Suppressor macrophage (primary cell): Measurements from ENCODE around the gene CDC42BPA.

Experiments
- DNase-seq, 4 experiments: peaks; one replicate each; pipeline ENCODE4 v3.0.0-alpha.2; 2020 to 2022

CDC42BPA gene

GRCh38 chr1:226976276-226976977 is 341.9 kb downstream of the CDC42BPA start:
- DNase-seq: no peak

- DNase-seq: peak in 1 of 4 experiments; percentile 0
These were observed 342.7 kb downstream of the CDC42BPA start for GRCh38 chr1:226975259-226976250.

- no peak for DNase-seq
These were observed 343.6 kb downstream of the CDC42BPA start for GRCh38 chr1:226974544-226975258.

GRCh38 chr1:226973898-226974543 is 344.3 kb downstream of the CDC42BPA start:
- DNase-seq: no peak

DNA sequence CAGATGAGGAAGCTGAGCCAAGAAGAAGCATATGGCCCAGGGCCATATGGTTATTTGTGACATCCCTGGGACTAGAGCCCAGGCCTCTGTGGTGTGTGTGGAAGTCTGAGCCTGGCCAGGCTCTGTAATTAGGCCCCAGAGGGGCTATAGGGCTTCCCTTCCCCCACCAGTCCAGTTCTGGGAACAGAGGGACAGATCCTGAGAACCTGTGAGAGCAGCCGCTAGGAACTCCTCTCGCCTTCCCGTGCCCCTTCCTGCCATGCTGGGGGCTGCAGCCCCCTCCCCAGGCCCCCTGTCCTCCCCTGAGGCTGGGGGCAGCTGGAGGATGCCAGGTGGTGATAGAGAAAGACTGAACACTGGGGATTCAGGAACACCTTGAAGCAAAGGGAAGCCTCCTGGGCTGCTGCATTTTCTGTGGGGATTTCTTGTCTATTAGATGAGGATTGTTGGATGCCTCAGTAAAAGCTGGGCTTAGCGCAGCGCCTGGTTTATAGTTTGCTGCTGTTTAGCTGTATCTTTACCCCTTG is 344.9 kb downstream of the CDC42BPA start:
- DNase-seq: no peak

DNA sequence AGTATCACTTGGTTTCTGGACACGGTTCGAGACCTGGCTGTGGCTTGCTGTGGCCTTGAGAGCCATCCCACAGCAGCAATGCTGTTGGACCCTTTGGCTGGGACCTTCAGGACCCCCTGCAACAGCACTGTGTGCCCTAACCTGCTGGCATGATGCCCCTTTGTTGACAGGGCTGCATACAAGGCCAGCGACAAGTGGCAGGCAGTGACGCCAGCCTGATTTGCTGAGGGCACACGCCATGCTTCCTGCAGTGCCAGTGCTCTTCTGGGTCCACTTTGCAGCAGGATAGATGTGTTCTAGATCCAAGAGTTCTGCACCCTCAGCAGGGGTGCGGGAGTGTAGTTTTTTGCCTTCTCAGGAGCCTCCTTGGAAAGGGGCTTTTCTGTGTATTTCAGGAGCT is 345.4 kb downstream of the CDC42BPA start:
- no peak for DNase-seq

DNA sequence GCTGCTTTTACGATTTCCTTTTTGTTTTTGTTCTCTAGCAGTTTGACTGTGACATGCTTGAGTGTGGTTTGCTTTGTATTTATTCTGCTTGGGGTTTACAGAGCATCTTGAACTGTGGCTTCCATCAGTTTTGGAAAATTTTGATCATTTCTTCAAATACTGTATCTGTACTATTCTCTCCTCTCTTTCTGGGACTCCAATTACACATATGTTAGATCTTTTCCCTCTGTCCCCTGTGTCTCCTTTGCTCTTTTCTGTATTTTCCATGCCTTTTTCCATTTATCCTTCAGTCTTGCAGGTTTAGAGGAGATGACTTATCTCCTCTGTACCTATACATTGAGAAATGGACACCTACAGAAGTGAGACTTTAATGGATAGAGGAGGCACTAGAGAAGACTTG is 346.5 kb downstream of the CDC42BPA start:
- DNase-seq: no peak

GRCh38 chr1:226967665-226968064 is 350.6 kb downstream of the CDC42BPA start:
- DNase-seq: no peak

DNA sequence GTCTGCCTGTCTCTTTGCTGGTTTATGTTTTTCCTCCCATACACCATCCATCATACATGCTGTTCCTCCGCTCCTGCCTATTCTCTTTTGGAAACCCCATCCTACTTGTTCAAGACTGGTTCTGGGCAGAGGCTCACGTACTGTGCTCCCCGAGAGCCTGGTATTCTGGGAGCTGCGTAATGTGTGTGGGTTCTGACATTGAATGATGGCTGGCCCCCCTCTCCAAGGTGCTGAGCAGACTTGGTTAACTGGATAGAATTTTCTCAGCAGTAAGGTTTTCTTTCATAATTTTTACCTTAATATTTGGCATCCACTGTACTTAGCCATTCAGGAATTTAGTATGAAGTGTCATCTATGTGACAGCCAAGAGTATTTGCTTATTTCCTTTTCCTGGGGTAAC is 351.6 kb downstream of the CDC42BPA start:
- DNase-seq: no peak

GRCh38 chr1:226965581-226966440 is 352.5 kb downstream of the CDC42BPA start:
- DNase-seq: no peak

- DNase-seq: no peak
These were observed 353.4 kb downstream of the CDC42BPA start for GRCh38 chr1:226964611-226965486.

- peak; percentile 36 to 63 (median 60) for DNase-seq
These were observed 354.2 kb downstream of the CDC42BPA start for GRCh38 chr1:226964068-226964425.

- DNase-seq: no peak
These were observed 355.6 kb downstream of the CDC42BPA start for GRCh38 chr1:226962421-226963391.

GRCh38 chr1:226960944-226961765 is 357.1 kb downstream of the CDC42BPA start:
- DNase-seq: no peak

GRCh38 chr1:226960256-226960655 is 358.0 kb downstream of the CDC42BPA start:
- no peak for DNase-seq

GRCh38 chr1:226958300-226958699 is 360.0 kb downstream of the CDC42BPA start:
- DNase-seq: no peak

- no peak for DNase-seq
These were observed 360.6 kb downstream of the CDC42BPA start for GRCh38 chr1:226957714-226958113.
